Activated CD8-positive, alpha-beta memory T cell treated with anti-CD3 and anti-CD28 coated beads, Interleukin-2, amount 50 U/mL, for 24 hours (primary cell): ENCODE results near the gene DAB1.

Source experiments
- DNase-seq: peaks from one replicate; pipeline ENCODE4 v3.0.0-alpha.2; 2020; ENCODE audit errors: extremely low read depth

DAB1 gene

GRCh38 chr1:57024855-57025254 is 399.0 kb downstream of the DAB1 start:
- DNase-seq, result no peak

GRCh38 chr1:57024428-57024827 is 399.4 kb downstream of the DAB1 start:
- DNase-seq, result no peak

GRCh38 chr1:57020216-57020615 is 403.6 kb downstream of the DAB1 start:
- no peak for DNase-seq

GRCh38 chr1:57019236-57019839 is 404.5 kb downstream of the DAB1 start:
- DNase-seq, result no peak

- DNase-seq, result no peak
Measured at GRCh38 chr1:57018119-57018518, 405.7 kb downstream of the DAB1 start.

GRCh38 chr1:57017717-57018116 is 406.1 kb downstream of the DAB1 start:
- DNase-seq, result no peak

GRCh38 chr1:57017200-57017599 is 406.7 kb downstream of the DAB1 start:
- no peak for DNase-seq

- DNase-seq, result no peak
Measured at GRCh38 chr1:57015071-57015470, 408.8 kb downstream of the DAB1 start.

- no peak for DNase-seq
Measured at GRCh38 chr1:57013522-57013921, 410.3 kb downstream of the DAB1 start.

- DNase-seq, result no peak
Measured at GRCh38 chr1:57012315-57012714, 411.5 kb downstream of the DAB1 start.

GRCh38 chr1:57010511-57010910 is 413.3 kb downstream of the DAB1 start:
- no peak for DNase-seq

- no peak for DNase-seq
Measured at GRCh38 chr1:57007948-57008347, 415.9 kb downstream of the DAB1 start.

GRCh38 chr1:57007472-57007871 is 416.4 kb downstream of the DAB1 start:
- no peak for DNase-seq

GRCh38 chr1:57003398-57004139 is 420.3 kb downstream of the DAB1 start:
- no peak for DNase-seq

GRCh38 chr1:56995414-56996100 is 428.3 kb downstream of the DAB1 start:
- DNase-seq, result no peak

GRCh38 chr1:56993475-56993874 is 430.4 kb downstream of the DAB1 start:
- DNase-seq, result no peak

- DNase-seq, result no peak
Measured at GRCh38 chr1:56992318-56993125, 431.3 kb downstream of the DAB1 start.

- no peak for DNase-seq
Measured at GRCh38 chr1:56991576-56991975, 432.3 kb downstream of the DAB1 start.

- DNase-seq, result no peak
Measured at GRCh38 chr1:56986397-56986796, 437.5 kb downstream of the DAB1 start.

- no peak for DNase-seq
Measured at GRCh38 chr1:56985857-56986256, 438.0 kb downstream of the DAB1 start.

- DNase-seq, result no peak
Measured at GRCh38 chr1:56983484-56983883, 440.4 kb downstream of the DAB1 start.
